RWPE1 (cell line): ENCODE data around the gene CCDC27.

Experiments used
- CTCF ChIA-PET: fragments of 350-600 bp; sonication (Branson Sonifier 250); formaldehyde crosslinking; extraction: SDS; loops from one replicate; lab custom pipeline; 2021; lab: Yijun Ruan, JAX
- POLR2A ChIA-PET: fragments of 400-600 bp; formaldehyde crosslinking; extraction: SDS; loops from one replicate; lab custom pipeline; 2020; ENCODE audit warnings: antibody characterized with exemption; ENCODE audit not compliant: low non-redundant PET; lab: Yijun Ruan, JAX
- DNase-seq: peaks from one replicate; pipeline ENCODE4 v3.0.0; 2012; ENCODE audit warnings: low spot score
- H3K27ac ChIP-seq: fragments of 450-650 bp; 2 replicates; pipeline ENCODE4 v1.5.1; 2017
- CTCF ChIP-seq: fragments of 450-650 bp; conservative IDR thresholded peaks from 2 replicates; pipeline ENCODE4 v1.5.1; 2017; ENCODE audit warnings: low read depth, mild to moderate bottlenecking

The CCDC27 gene

GRCh38 chr1:3768811-3769390, 16.7 kb downstream of the CCDC27 start:
- DNase-seq, result no peak
- POLR2A ChIA-PET, result interaction anchor here (1.5 kb wide), 1 partner anchor 27 kb away, joined by 5 read pairs; the partner anchor contains the start of gene LRRC47
- no peak for TF ChIP-seq CTCF
- CTCF ChIA-PET, result interaction anchor here (0.8 kb wide), 1 partner anchor 261 kb away, joined by 3 read pairs; no protein-coding TSS in a partner anchor
- H3K27ac ChIP-seq, result no peak overlapping the region

- POLR2A ChIA-PET, result no interaction called here
- no peak for DNase-seq
- no peak for TF ChIP-seq CTCF
- CTCF ChIA-PET, result interaction anchor here (1.2 kb wide), 1 partner anchor 46 kb away, joined by 4 read pairs; no protein-coding TSS in a partner anchor
- H3K27ac ChIP-seq, result no peak overlapping the region
Measured at GRCh38 chr1:3770047-3770765, 18.0 kb downstream of the CCDC27 start.

- no peak overlapping the region for H3K27ac ChIP-seq
- CTCF ChIA-PET, result no interaction called here
- POLR2A ChIA-PET, result no interaction called here
- no peak for TF ChIP-seq CTCF
- no peak for DNase-seq
Measured at GRCh38 chr1:3771108-3772026, 19.1 kb downstream of the CCDC27 start.

GRCh38 chr1:3772027-3772714, 19.9 kb downstream of the CCDC27 start:
- no peak for TF ChIP-seq CTCF
- peak overlapping the region; percentile 42; the same call in 1 of the 2 replicates for H3K27ac ChIP-seq
- CTCF ChIA-PET, result no interaction called here
- POLR2A ChIA-PET, result no interaction called here
- DNase-seq, result peak; percentile 95

GRCh38 chr1:3772715-3773571, 20.7 kb downstream of the CCDC27 start, which contains the start of gene SMIM1:
Gene SMIM1 (plus strand): TSS chr1:3772749. CDS start chr1:3775374, 2,625 bp downstream.
- no peak for DNase-seq
- CTCF ChIA-PET, result no interaction called here
- H3K27ac ChIP-seq, result peak within 1 kb of the TSS; percentile 42
- no peak for TF ChIP-seq CTCF
- POLR2A ChIA-PET, result no interaction called here
